ENCODE measurements around the gene PRTFDC1.

DNA sequence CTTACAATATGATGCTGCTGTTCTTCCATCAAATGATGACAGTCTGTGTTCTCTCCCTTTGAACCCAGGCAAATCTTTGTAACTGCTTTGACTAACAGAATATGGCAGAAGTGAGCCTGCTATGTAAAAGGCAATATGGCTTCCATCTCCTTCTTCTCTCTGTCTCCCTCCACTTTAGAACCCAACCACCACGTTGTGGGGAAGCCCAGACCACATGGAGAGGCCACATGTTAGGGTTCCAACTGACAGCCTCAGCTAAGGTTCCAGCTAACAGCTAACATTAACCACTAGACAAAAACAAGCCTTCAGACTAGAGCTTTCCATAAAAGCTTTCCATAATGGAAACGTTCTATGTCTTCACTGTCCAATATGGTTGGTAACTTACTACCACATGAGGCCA is 107.7 kb downstream of the PRTFDC1 start:
- TF ChIP-seq, protein P1, sequence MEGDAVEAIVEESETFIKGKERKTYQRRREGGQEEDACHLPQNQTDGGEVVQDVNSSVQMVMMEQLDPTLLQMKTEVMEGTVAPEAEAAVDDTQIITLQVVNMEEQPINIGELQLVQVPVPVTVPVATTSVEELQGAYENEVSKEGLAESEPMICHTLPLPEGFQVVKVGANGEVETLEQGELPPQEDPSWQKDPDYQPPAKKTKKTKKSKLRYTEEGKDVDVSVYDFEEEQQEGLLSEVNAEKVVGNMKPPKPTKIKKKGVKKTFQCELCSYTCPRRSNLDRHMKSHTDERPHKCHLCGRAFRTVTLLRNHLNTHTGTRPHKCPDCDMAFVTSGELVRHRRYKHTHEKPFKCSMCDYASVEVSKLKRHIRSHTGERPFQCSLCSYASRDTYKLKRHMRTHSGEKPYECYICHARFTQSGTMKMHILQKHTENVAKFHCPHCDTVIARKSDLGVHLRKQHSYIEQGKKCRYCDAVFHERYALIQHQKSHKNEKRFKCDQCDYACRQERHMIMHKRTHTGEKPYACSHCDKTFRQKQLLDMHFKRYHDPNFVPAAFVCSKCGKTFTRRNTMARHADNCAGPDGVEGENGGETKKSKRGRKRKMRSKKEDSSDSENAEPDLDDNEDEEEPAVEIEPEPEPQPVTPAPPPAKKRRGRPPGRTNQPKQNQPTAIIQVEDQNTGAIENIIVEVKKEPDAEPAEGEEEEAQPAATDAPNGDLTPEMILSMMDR (IDR thresholded peaks at IDR 0.05; ENCODE audit: low read length), result no peak
- no peak for TF ChIP-seq EZH2phosphoT487 (IDR thresholded peaks at IDR 0.05; ENCODE audit: low read length)
